SU-DHL-6 (cell line): ENCODE measurements around the gene EIF4A2.

Source experiments
- H2AFZ ChIP-seq: fragments of 200-600 bp; sonication (generic); 2 replicates; pipeline ENCODE4 v1.6.1; 2014; ENCODE audit warnings: low read depth, mild to moderate bottlenecking, moderate library complexity, mixed read lengths, antibody characterized with exemption, low read length; ENCODE audit not compliant: severe bottlenecking
- H3F3A ChIP-seq: fragments of 200-600 bp; shearing (Covaris generic); 2 replicates; pipeline ENCODE4 v1.6.0; 2016; ENCODE audit warnings: antibody characterized with exemption, mild to moderate bottlenecking; ENCODE audit not compliant: insufficient read depth
- H3K27ac ChIP-seq: fragments of 200-600 bp; sonication (generic); 2 replicates; pipeline ENCODE4 v1.5.1; 2016; ENCODE audit warnings: low read depth, mild to moderate bottlenecking, low read length, moderate library complexity, mixed read lengths
- H3K27me3 ChIP-seq: fragments of 200-600 bp; sonication (generic), shearing (Covaris generic); 2 replicates; pipeline ENCODE4 v1.6.0; 2014; ENCODE audit warnings: mild to moderate bottlenecking, low read length
- H3K36me3 ChIP-seq: fragments of 200-600 bp; sonication (generic); 2 replicates; pipeline ENCODE4 v1.6.1; 2014; ENCODE audit warnings: mild to moderate bottlenecking, low read length, mixed read lengths
- H3K4me2 ChIP-seq: fragments of 300-600, 200-600 bp; shearing (Covaris generic), sonication (generic); 2 replicates; pipeline ENCODE4 v1.6.0; 2014; ENCODE audit warnings: low read length, low read depth, mild to moderate bottlenecking; ENCODE audit not compliant: poor library complexity, severe bottlenecking
- H3K4me3 ChIP-seq: fragments of 200-600 bp; sonication (generic); 2 replicates; pipeline ENCODE4 v1.5.1; 2014; ENCODE audit warnings: antibody characterized with exemption, low read length, mild to moderate bottlenecking, mixed read lengths; ENCODE audit not compliant: insufficient read depth, poor library complexity, severe bottlenecking
- H3K79me2 ChIP-seq: fragments of 200-600 bp; sonication (generic); 2 replicates; pipeline ENCODE4 v1.6.1; 2014; ENCODE audit warnings: mild to moderate bottlenecking, low read length, moderate library complexity; ENCODE audit not compliant: insufficient read depth
- H3K9ac ChIP-seq: fragments of 200-600 bp; sonication (generic); 2 replicates; pipeline ENCODE4 v1.7.0; 2014; ENCODE audit warnings: mild to moderate bottlenecking, low read length
- H3K9me2 ChIP-seq: fragments of 200-600 bp; sonication (generic); replicated peaks from 2 replicates; pipeline ENCODE4 v1.6.1; 2014; ENCODE audit warnings: low read length; ENCODE audit not compliant: insufficient read depth
- H3K9me3 ChIP-seq: fragments of 200-600 bp; sonication (generic); 2 replicates; pipeline ENCODE4 v1.6.1; 2014; ENCODE audit warnings: low read length, mixed read lengths; ENCODE audit not compliant: insufficient read depth
- H4K20me1 ChIP-seq: fragments of 200-600 bp; sonication (generic); 2 replicates; pipeline ENCODE4 v1.6.1; 2014; ENCODE audit warnings: low read depth, mild to moderate bottlenecking, antibody characterized with exemption, low read length, moderate library complexity, mixed read lengths
- CTCF ChIP-seq: fragments of 200-600 bp; sonication (generic); IDR thresholded peaks from one replicate; pipeline ENCODE4 v1.5.1; 2017; ENCODE audit warnings: antibody characterized with exemption, mild to moderate bottlenecking, low read length, moderate library complexity; ENCODE audit not compliant: insufficient read depth, poor library complexity, severe bottlenecking
- EZH2phosphoT487 ChIP-seq: fragments of 200-600 bp; sonication (generic), shearing (Covaris generic); conservative IDR thresholded peaks from 2 replicates; pipeline ENCODE4 v1.6.1; 2018; ENCODE audit warnings: mild to moderate bottlenecking, antibody characterized with exemption, low read length, moderate library complexity, mixed read lengths

Gene EIF4A2

GRCh38 chr3:186784820-186785494 is 1.6 kb downstream of the EIF4A2 start:
- no peak overlapping the region for H2AFZ ChIP-seq
- H3K36me3 ChIP-seq: peaks cover 59% of the 10 kb centered on the region
- peaks cover 42% of the 10 kb centered on the region for H3K79me2 ChIP-seq
- peak overlapping the region; percentile 100 for H3K9ac ChIP-seq
- TF ChIP-seq CTCF (no peak), EZH2phosphoT487 (no peak)
- H3K4me2 ChIP-seq: peak overlapping the region; percentile 83
- H3K27me3 ChIP-seq: no peaks in the 10 kb centered on the region
- no peaks in the 10 kb centered on the region for H3K9me3 ChIP-seq
- peak overlapping the region; percentile 98 for H3K27ac ChIP-seq
- H3K9me2 ChIP-seq: no peaks in the 10 kb centered on the region
- H3F3A ChIP-seq: peaks cover 82% of the 10 kb centered on the region
- H3K4me3 ChIP-seq: peak overlapping the region; percentile 100
- peaks cover 44% of the 10 kb centered on the region for H4K20me1 ChIP-seq

GRCh38 chr3:186785495-186786018 is 2.2 kb downstream of the EIF4A2 start:
- peaks cover 88% of the 10 kb centered on the region for H3F3A ChIP-seq
- TF ChIP-seq CTCF (no peak), EZH2phosphoT487 (no peak)
- H3K9me3 ChIP-seq: no peaks in the 10 kb centered on the region
- H3K9ac ChIP-seq: peak overlapping the region; percentile 100
- H3K36me3 ChIP-seq: peaks cover 64% of the 10 kb centered on the region
- no peaks in the 10 kb centered on the region for H3K9me2 ChIP-seq
- no peaks in the 10 kb centered on the region for H3K27me3 ChIP-seq
- peak overlapping the region; percentile 98 for H3K27ac ChIP-seq
- peaks cover 44% of the 10 kb centered on the region for H4K20me1 ChIP-seq
- H3K4me2 ChIP-seq: peak overlapping the region; percentile 83
- no peak overlapping the region for H2AFZ ChIP-seq
- peak overlapping the region; percentile 100 for H3K4me3 ChIP-seq
- peaks cover 42% of the 10 kb centered on the region for H3K79me2 ChIP-seq

DNA sequence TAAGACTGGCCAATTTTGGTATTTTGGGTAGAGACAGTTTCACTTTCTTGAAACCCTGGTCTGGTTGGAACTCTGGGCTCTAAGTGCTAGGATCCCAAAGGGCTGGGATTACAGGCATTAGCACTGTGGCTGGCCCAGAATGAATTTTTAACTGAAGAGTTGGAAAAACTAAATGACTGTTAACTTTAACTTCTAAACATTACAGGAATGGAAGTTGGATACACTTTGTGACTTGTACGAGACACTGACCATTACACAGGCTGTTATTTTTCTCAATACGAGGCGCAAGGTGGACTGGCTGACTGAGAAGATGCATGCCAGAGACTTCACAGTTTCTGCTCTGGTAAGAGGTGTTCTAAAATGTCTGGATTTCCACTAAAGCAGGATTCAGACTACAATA is 3.5 kb downstream of the EIF4A2 start:
- peak overlapping the region; percentile 83 for H3K4me2 ChIP-seq
- H3K27ac ChIP-seq: peak overlapping the region; percentile 8; the same call in 1 of the 2 replicates
- peaks cover 70% of the 10 kb centered on the region for H3K36me3 ChIP-seq
- peaks cover 98% of the 10 kb centered on the region for H3F3A ChIP-seq
- TF ChIP-seq CTCF (no peak), EZH2phosphoT487 (no peak)
- H3K79me2 ChIP-seq: peaks cover 42% of the 10 kb centered on the region
- peaks cover 44% of the 10 kb centered on the region for H4K20me1 ChIP-seq
- no peak overlapping the region for H2AFZ ChIP-seq
- no peaks in the 10 kb centered on the region for H3K9me3 ChIP-seq
- peak overlapping the region; percentile 100; the same call in 1 of the 2 replicates for H3K9ac ChIP-seq
- no peaks in the 10 kb centered on the region for H3K9me2 ChIP-seq
- no peak overlapping the region for H3K4me3 ChIP-seq
- H3K27me3 ChIP-seq: no peaks in the 10 kb centered on the region
